Progenitor cell of endocrine pancreas (in vitro differentiated cells): ENCODE results near the gene FGFBP3. TPM values are rescaled to one million over a fixed set of nuclear protein-coding genes. Genes with fewer than 3 reads are reported as not detected.

Experiments
- DNase-seq: peaks from one replicate; pipeline ENCODE4 v3.0.0; 2021; ENCODE audit warnings: low spot score; ENCODE audit not compliant: unreplicated experiment
- H3K27ac Mint-ChIP-seq: 2 replicates; pipeline ENCODE4 v1.8.0; 2021; ENCODE audit warnings: mild to moderate bottlenecking, moderate library complexity, mixed read lengths
- H3K27me3 Mint-ChIP-seq: 2 replicates; pipeline ENCODE4 v1.8.0; 2021; ENCODE audit warnings: mixed read lengths
- H3K36me3 Mint-ChIP-seq: 2 replicates; pipeline ENCODE4 v1.8.0; 2022; ENCODE audit warnings: mixed read lengths; ENCODE audit not compliant: insufficient read depth
- H3K4me1 Mint-ChIP-seq: 2 replicates; pipeline ENCODE4 v1.8.0; 2021; ENCODE audit warnings: low read depth, mixed read lengths
- H3K4me3 Mint-ChIP-seq: 2 replicates; pipeline ENCODE4 v1.8.0; 2021; ENCODE audit warnings: low read depth, mild to moderate bottlenecking, moderate library complexity, mixed read lengths
- H3K9me3 Mint-ChIP-seq: 2 replicates; pipeline ENCODE4 v1.8.0; 2021; ENCODE audit warnings: low read depth, mixed read lengths
- CTCF ChIP-seq: fragments of 200-600 bp; sonication (generic); IDR thresholded peaks from one replicate; pipeline ENCODE4 v1.5.0; 2021; ENCODE audit warnings: antibody characterized with exemption, mild to moderate bottlenecking; ENCODE audit not compliant: unreplicated experiment
- total RNA-seq: library from RNA; stranded (reverse); gene quantifications from 2 replicates; pipeline ENCODE4 v1.2.1, GENCODE V29; 2021

Gene FGFBP3
- total RNA-seq, 1 donor from 2014 or later, result 5.9 TPM

- Mint-ChIP-seq H3K4me3 (no peak overlapping the region), H3K27ac (no peak overlapping the region), H3K27me3 (no peaks in the 10 kb centered on the region), H3K9me3 (no peaks in the 10 kb centered on the region), H3K36me3 (peaks cover 12% of the 10 kb centered on the region), H3K4me1 (peaks cover 12% of the 10 kb centered on the region)
- no peak for TF ChIP-seq CTCF
- DNase-seq, result no peak
Measured at GRCh38 chr10:91930939-91931338, 21.7 kb upstream of the FGFBP3 start.

- no peak overlapping the region for H3K27ac Mint-ChIP-seq
- peaks cover 22% of the 10 kb centered on the region for H3K4me1 Mint-ChIP-seq
- H3K9me3 Mint-ChIP-seq, result no peaks in the 10 kb centered on the region
- DNase-seq, result no peak
- H3K4me3 Mint-ChIP-seq, result peak overlapping the region; percentile 97
- H3K36me3 Mint-ChIP-seq, result peaks cover 6% of the 10 kb centered on the region
- H3K27me3 Mint-ChIP-seq, result no peaks in the 10 kb centered on the region
- no peak for TF ChIP-seq CTCF
Measured at GRCh38 chr10:91925022-91925320, 15.7 kb upstream of the FGFBP3 start.

- no peaks in the 10 kb centered on the region for H3K27me3 Mint-ChIP-seq
- peak overlapping the region; percentile 97 for H3K4me3 Mint-ChIP-seq
- no peaks in the 10 kb centered on the region for H3K9me3 Mint-ChIP-seq
- peaks cover 6% of the 10 kb centered on the region for H3K36me3 Mint-ChIP-seq
- no peak for DNase-seq
- TF ChIP-seq CTCF, result no peak
- H3K27ac Mint-ChIP-seq, result peak overlapping the region; percentile 98
- H3K4me1 Mint-ChIP-seq, result peaks cover 22% of the 10 kb centered on the region
Measured at GRCh38 chr10:91924212-91925021, 15.1 kb upstream of the FGFBP3 start.

GRCh38 chr10:91923371-91924211, 14.3 kb upstream of the FGFBP3 start, which contains the start of gene BTAF1:
Gene BTAF1 (plus strand): TSS chr10:91923770. CDS start chr10:91924077, 307 bp downstream.
- DNase-seq, result peak; percentile 65
- H3K4me1 Mint-ChIP-seq, result peaks cover 22% of the 10 kb centered on the region
- peaks cover 3% of the 10 kb centered on the region for H3K9me3 Mint-ChIP-seq
- peak within 1 kb of the TSS; percentile 97 for H3K4me3 Mint-ChIP-seq
- H3K27me3 Mint-ChIP-seq, result no peaks in the 10 kb centered on the region
- H3K36me3 Mint-ChIP-seq, result peaks cover 6% of the 10 kb centered on the region
- peak within 1 kb of the TSS; percentile 98 for H3K27ac Mint-ChIP-seq
- TF ChIP-seq CTCF, result no peak

- no peak for TF ChIP-seq CTCF
- Mint-ChIP-seq H3K4me1 (peaks cover 7% of the 10 kb centered on the region), H3K4me3 (no peak overlapping the region), H3K36me3 (no peaks in the 10 kb centered on the region), H3K27me3 (peaks cover 11% of the 10 kb centered on the region), H3K27ac (no peak overlapping the region), H3K9me3 (peaks cover 3% of the 10 kb centered on the region)
- no peak for DNase-seq
Measured at GRCh38 chr10:91919651-91920050, 10.4 kb upstream of the FGFBP3 start.
